B cell (primary cell): ENCODE measurements around the gene NAA80. TPM values are rescaled to one million over a fixed set of nuclear protein-coding genes. Genes with fewer than 3 reads are reported as not detected.
"Not testable (repeated sequence)": the region's sequence is repeated elsewhere in the genome, so short reads cannot be mapped to it uniquely, and the experiment has no call there.

ENCODE experiments used
- ATAC-seq: fragments of 200-7000 bp; cut with Tn5 transposase; one replicate; pipeline ENCODE4 v1.10.0; 2021; ENCODE audit warnings: low read depth, mild to moderate bottlenecking, moderate number of reproducible peaks, moderate library complexity
- CTCF ChIA-PET: fragments of 350-600 bp; sonication (Branson Sonifier 250); formaldehyde crosslinking; loops from one replicate; lab custom pipeline; 2021; ENCODE audit warnings: antibody characterized with exemption, inconsistent platforms; lab: Charles Lee
- POLR2A ChIA-PET: fragments of 350-600 bp; sonication (Branson Sonifier 250); formaldehyde crosslinking; loops from one replicate; lab custom pipeline; 2021; ENCODE audit warnings: antibody characterized with exemption; lab: Charles Lee
- DNase-seq: peaks from one replicate; pipeline ENCODE4 v3.0.0; 2013
- H2AFZ ChIP-seq: 2 replicates; pipeline ENCODE4 v1.6.1; 2012; ENCODE audit warnings: mild to moderate bottlenecking, low read depth, low read length; ENCODE audit not compliant: insufficient read depth, poor library complexity, severe bottlenecking
- H3K27ac ChIP-seq, 2 donors: 1 replicate in 1 of 2; 2 replicates in 1 of 2; pipeline ENCODE4 v1.5.1; 2012 to 2013; ENCODE audit warnings: low read length in 2 of 2, mild to moderate bottlenecking in 2 of 2, moderate library complexity in 1 of 2
- H3K27me3 ChIP-seq, 4 experiments: fragments of 200-600 bp in 1 of 4; sonication (generic) in 1 of 4; replicated peaks in 1 of 4; 1 replicate in 2 of 4; 2 replicates in 2 of 4; pipeline versions ENCODE4 v1.6.1 to v1.7.0; 2013 to 2016; ENCODE audit warnings: low read length in 3 of 4, mild to moderate bottlenecking in 2 of 4, mixed read lengths in 1 of 4, moderate library complexity in 1 of 4; ENCODE audit not compliant: insufficient read depth in 4 of 4, control insufficient read depth in 3 of 4; ENCODE audit errors: control extremely low read depth in 1 of 4
- H3K36me3 ChIP-seq, 2 experiments: replicated peaks in 1 of 2; 1 replicate in 1 of 2; 2 replicates in 1 of 2; pipeline versions ENCODE4 v1.6.1 to v1.7.1; 2013; ENCODE audit warnings: low read length in 1 of 2; ENCODE audit not compliant: insufficient read depth in 2 of 2, control insufficient read depth in 1 of 2; ENCODE audit errors: control extremely low read depth in 1 of 2, extremely low read depth in 1 of 2
- H3K4me1 ChIP-seq, 2 donors: fragments of 200-600 bp in 1 of 2; sonication (generic) in 1 of 2; 1 replicate in 1 of 2; 2 replicates in 1 of 2; pipeline versions ENCODE4 v1.5.1 to v1.6.1; 2013 to 2017; ENCODE audit warnings: low read length in 2 of 2; ENCODE audit not compliant: control insufficient read depth in 2 of 2, insufficient read depth in 2 of 2
- H3K4me2 ChIP-seq: replicated peaks from 2 replicates; pipeline ENCODE3; 2012; ENCODE audit warnings: mild to moderate bottlenecking, low read depth, low read length; ENCODE audit not compliant: poor library complexity, severe bottlenecking
- H3K4me3 ChIP-seq, 5 experiments: fragments of 200-600 bp in 1 of 5; sonication (generic) in 1 of 5; 1 replicate in 3 of 5; 2 replicates in 2 of 5; pipeline versions ENCODE4 v1.5.1 to v1.7.0; 2011 to 2016; ENCODE audit warnings: low read length in 4 of 5, mild to moderate bottlenecking in 4 of 5, low read depth in 2 of 5, control low read depth in 1 of 5, moderate library complexity in 1 of 5; ENCODE audit not compliant: insufficient read depth in 1 of 5; ENCODE audit errors: control extremely low read depth in 1 of 5, extremely low read depth in 1 of 5
- H3K79me2 ChIP-seq: fragments of 200-600 bp; sonication (generic); one replicate; pipeline ENCODE4 v1.6.0; 2016; ENCODE audit warnings: low read length; ENCODE audit not compliant: control insufficient read depth, insufficient read depth
- H3K9ac ChIP-seq: fragments of 200-600 bp; sonication (generic); 2 replicates; pipeline ENCODE4 v1.6.1; 2017; ENCODE audit warnings: mild to moderate bottlenecking, low read length, moderate library complexity
- H3K9me3 ChIP-seq, 3 donors: one replicate each; pipeline versions ENCODE4 v1.6.1 to v1.7.1; 2013; ENCODE audit warnings: low read length in 2 of 3; ENCODE audit not compliant: control insufficient read depth in 2 of 3, insufficient read depth in 1 of 3; ENCODE audit errors: control extremely low read depth in 1 of 3
- H4K20me1 ChIP-seq: 2 replicates; pipeline ENCODE4 v1.6.0; 2012; ENCODE audit warnings: mild to moderate bottlenecking, low read length; ENCODE audit not compliant: insufficient read depth, control insufficient read depth, poor library complexity, severe bottlenecking
- H3K27ac Mint-ChIP-seq: one replicate; pipeline ENCODE4 v1.8.0; 2021; ENCODE audit warnings: mixed read lengths
- H3K27me3 Mint-ChIP-seq: one replicate; pipeline ENCODE4 v1.8.0; 2021; ENCODE audit warnings: mixed read lengths
- H3K4me1 Mint-ChIP-seq: one replicate; pipeline ENCODE4 v1.8.0; 2021; ENCODE audit warnings: mixed read lengths
- H3K4me3 Mint-ChIP-seq: one replicate; pipeline ENCODE4 v1.8.0; 2021; ENCODE audit warnings: mixed read lengths
- H3K9me3 Mint-ChIP-seq: one replicate; pipeline ENCODE4 v1.8.0; 2022; ENCODE audit warnings: mixed read lengths; ENCODE audit not compliant: insufficient read depth
- CTCF ChIP-seq: fragments of 200-600 bp; IDR thresholded peaks from one replicate; pipeline ENCODE4 v1.8.0; 2022; ENCODE audit warnings: antibody characterized with exemption, mild to moderate bottlenecking
- EZH2 ChIP-seq: IDR thresholded peaks from 2 replicates; pipeline ENCODE4 v1.6.1; 2012; ENCODE audit warnings: borderline replicate concordance, low read depth, mild to moderate bottlenecking, moderate library complexity, low read length; ENCODE audit not compliant: insufficient read depth, poor library complexity, severe bottlenecking
- WGBS: methylation state at CpG from one replicate; pipeline ENCODE4 v1.1.5; 2013; ENCODE audit warnings: missing lambda C conversion rate; ENCODE audit not compliant: insufficient coverage; 5-methylcytosine and 5-hydroxymethylcytosine counted together
- intact Hi-C: fragments of 100-400 bp; cut with micrococcal nuclease; formaldehyde crosslinking; loops from one replicate; pipeline ENCODE4 v1.10.0; 2022
- polyA plus RNA-seq: library from polyadenylated mRNA; depleted of rRNA; stranded (reverse); fragments of >200 nt; gene quantifications from 2 replicates; pipeline ENCODE4 v1.2.3, GENCODE V29; 2012
- total RNA-seq, 2 donors: library from RNA; stranded (reverse); fragments of 120-200 nt in 1 of 2; gene quantifications; 1 replicate in 1 of 2; 2 replicates in 1 of 2; pipeline versions ENCODE4 v1.2.3 to v1.2.4, GENCODE V29; 2013 to 2022

The NAA80 gene
- total and polyA plus RNA-seq, 2 donors (not counting 1 experiment from before 2014, with no cell fraction given) = 37.8 to 49.0 TPM

- intact Hi-C loops = no loop called here
- Histone ChIP-seq H3K27ac (no peak overlapping the region), H3K36me3 (peaks cover 0 to 29% of the 10 kb centered on the region in 2 experiments), H3K27me3 (no peaks in the 10 kb centered on the region), H3K4me3 (no peak overlapping the region), H3K4me2 (no peak overlapping the region), H3K4me1 (peaks cover 5 to 6% of the 10 kb centered on the region in 2 donors), H4K20me1 (no peaks in the 10 kb centered on the region), H3K9me3 (no peaks in the 10 kb centered on the region), H2AFZ (no peak overlapping the region), H3K79me2 (peaks cover 11% of the 10 kb centered on the region), H3K9ac (no peak overlapping the region)
- ATAC-seq (no peak), DNase-seq (no peak)
- TF ChIP-seq EZH2 = no peak
- no peak for TF ChIP-seq CTCF
- Mint-ChIP-seq H3K9me3 (no peaks in the 10 kb centered on the region), H3K4me1 (peaks cover 5% of the 10 kb centered on the region), H3K27ac (no peak overlapping the region), H3K27me3 (no peaks in the 10 kb centered on the region), H3K4me3 (no peak overlapping the region)
- WGBS = 98% methylated on average over 24 of the region's 28 CpGs
- CTCF ChIA-PET = interaction anchor here (1.7 kb wide), 1 partner anchor 27 kb away, joined by 4 read pairs; no protein-coding TSS in a partner anchor
- POLR2A ChIA-PET = no interaction called here
Measured at GRCh38 chr3:50286322-50287227, 12.6 kb downstream of the NAA80 start.

- H3K4me1 Mint-ChIP-seq, CTCF ChIA-PET, H3K9me3 ChIP-seq, H3K4me2 ChIP-seq, intact Hi-C loops, H3K4me3 ChIP-seq, H3K27me3 ChIP-seq, H2AFZ ChIP-seq, H3K9ac ChIP-seq, ATAC-seq, H3K79me2 ChIP-seq, H3K4me3 Mint-ChIP-seq, H3K27ac Mint-ChIP-seq, H4K20me1 ChIP-seq, H3K27me3 Mint-ChIP-seq, H3K27ac ChIP-seq, DNase-seq, H3K9me3 Mint-ChIP-seq, H3K4me1 ChIP-seq: not testable (repeated sequence)
- peaks cover 0 to 16% of the 10 kb centered on the region in 2 experiments for H3K36me3 ChIP-seq
- POLR2A ChIA-PET = interaction anchor here (0.7 kb wide), 1 partner anchor 1189 kb away, joined by 5 read pairs; no protein-coding TSS in a partner anchor
- 100% methylated on average over 2 of the region's 6 CpGs for WGBS
Measured at GRCh38 chr3:50284121-50284520, 15.1 kb downstream of the NAA80 start.
